ENCODE data around the gene CDCA4.

CDCA4 gene

DNA sequence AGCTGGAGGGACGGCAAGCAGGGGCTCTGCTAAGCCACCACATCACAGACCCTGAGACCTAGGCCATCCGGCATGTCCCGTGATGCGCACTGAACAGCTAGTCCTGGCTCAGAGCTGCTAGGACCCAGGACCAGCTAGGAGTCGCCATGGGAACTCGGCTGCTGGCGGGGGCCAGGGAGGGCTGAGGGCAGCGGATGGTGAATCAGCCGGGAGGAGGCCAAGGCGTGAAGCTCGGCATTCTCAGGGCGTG lies 47.8 kb downstream of the CDCA4 start:
- no peak overlapping the region for H3K4me3 ChIP-seq (ENCODE audit: low read depth, low read length)
- no peak for DNase-seq (ENCODE audit: low read depth)
- TF ChIP-seq, protein P1, sequence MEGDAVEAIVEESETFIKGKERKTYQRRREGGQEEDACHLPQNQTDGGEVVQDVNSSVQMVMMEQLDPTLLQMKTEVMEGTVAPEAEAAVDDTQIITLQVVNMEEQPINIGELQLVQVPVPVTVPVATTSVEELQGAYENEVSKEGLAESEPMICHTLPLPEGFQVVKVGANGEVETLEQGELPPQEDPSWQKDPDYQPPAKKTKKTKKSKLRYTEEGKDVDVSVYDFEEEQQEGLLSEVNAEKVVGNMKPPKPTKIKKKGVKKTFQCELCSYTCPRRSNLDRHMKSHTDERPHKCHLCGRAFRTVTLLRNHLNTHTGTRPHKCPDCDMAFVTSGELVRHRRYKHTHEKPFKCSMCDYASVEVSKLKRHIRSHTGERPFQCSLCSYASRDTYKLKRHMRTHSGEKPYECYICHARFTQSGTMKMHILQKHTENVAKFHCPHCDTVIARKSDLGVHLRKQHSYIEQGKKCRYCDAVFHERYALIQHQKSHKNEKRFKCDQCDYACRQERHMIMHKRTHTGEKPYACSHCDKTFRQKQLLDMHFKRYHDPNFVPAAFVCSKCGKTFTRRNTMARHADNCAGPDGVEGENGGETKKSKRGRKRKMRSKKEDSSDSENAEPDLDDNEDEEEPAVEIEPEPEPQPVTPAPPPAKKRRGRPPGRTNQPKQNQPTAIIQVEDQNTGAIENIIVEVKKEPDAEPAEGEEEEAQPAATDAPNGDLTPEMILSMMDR (IDR thresholded peaks at IDR 0.05; ENCODE audit: insufficient read depth, low read depth, low read length, missing control alignments), result no peak

DNA sequence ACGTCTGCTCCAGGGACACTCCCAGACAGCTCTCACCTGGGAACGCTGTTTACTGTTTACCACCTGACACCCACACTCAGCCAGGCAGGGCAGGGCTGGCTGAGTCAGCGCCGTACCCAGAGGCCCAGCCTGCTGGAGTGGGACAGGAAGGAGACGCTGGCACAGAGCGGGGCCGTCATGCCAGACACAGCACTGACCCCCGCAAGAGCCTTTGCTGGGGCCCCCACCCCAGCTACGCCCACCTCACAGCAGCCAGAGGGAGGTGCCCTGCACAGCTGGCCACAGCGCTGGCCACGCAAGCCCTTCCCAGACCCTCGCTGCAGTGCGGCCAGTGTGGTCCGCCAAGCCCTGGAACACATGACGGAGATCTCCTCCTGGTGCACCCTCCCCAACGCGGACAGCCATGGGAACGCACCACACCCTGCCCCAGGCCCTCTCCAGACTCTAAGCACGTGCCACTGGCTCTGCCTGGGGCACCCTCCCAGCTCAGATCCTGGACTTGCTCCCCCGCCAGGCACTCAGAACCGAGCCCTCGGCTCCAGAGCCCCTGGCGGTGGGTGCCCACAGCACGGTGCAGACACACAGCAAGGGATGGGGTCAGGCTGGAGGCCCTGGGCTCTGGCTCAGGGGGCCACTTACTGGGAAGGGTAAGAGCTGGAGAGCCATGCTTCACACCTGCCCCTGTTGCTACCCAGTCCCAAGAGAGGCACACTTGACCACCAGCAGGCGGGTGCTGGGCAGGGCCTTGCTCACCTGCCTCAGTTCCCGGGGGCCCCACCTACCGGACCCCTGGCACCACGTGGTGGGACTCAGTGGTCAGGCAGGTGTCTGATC lies 48.4 kb downstream of the CDCA4 start:
- TF ChIP-seq, protein P1 (IDR thresholded peaks at IDR 0.05; ENCODE audit: insufficient read depth, low read depth, low read length, missing control alignments), result no peak
- no peak for DNase-seq (ENCODE audit: low read depth)
- H3K4me3 ChIP-seq (ENCODE audit: low read depth, low read length), result no peak overlapping the region

DNA sequence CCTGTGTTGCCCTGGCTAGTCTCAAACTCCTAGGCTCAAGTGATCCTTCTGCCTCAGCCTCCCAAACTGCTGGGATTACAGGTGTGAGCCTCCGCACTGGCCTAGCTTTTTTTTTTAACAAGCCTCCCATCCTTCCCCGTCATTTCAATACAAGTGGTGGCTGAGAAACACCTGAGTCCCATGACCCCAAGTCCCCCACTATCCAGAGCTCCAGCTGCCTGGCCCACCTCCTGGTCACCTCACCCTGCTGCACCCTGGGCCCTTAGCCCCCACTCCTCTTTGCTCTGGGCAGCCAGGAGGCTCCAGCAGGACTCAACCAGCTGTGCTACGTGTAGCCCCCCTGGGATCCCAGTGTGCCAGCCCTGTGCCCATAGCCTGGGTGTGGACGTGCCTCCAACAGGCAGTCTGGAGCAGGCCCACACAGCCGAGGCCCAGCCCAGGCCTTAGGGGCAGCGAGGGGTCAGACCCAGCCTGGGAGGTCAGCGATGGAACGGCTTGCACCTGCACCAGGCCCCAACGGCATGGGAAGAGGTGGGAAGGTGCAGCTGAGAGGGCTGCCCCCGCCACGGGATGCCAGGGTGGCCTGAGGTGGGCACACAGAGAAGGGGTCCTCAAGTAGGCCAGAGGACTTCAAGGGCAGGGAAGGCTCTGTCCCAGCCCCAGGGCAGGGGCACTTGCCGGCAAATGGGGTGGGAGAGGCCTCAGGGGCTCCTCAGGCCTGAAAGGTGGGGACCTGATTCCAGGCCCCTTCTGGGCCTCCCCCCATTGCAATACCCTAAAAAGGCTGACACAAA lies 49.2 kb downstream of the CDCA4 start:
- TF ChIP-seq, protein P1 (IDR thresholded peaks at IDR 0.05; ENCODE audit: insufficient read depth, low read depth, low read length, missing control alignments), result no peak
- no peak overlapping the region for H3K4me3 ChIP-seq (ENCODE audit: low read depth, low read length)
- DNase-seq (ENCODE audit: low read depth), result no peak

DNA sequence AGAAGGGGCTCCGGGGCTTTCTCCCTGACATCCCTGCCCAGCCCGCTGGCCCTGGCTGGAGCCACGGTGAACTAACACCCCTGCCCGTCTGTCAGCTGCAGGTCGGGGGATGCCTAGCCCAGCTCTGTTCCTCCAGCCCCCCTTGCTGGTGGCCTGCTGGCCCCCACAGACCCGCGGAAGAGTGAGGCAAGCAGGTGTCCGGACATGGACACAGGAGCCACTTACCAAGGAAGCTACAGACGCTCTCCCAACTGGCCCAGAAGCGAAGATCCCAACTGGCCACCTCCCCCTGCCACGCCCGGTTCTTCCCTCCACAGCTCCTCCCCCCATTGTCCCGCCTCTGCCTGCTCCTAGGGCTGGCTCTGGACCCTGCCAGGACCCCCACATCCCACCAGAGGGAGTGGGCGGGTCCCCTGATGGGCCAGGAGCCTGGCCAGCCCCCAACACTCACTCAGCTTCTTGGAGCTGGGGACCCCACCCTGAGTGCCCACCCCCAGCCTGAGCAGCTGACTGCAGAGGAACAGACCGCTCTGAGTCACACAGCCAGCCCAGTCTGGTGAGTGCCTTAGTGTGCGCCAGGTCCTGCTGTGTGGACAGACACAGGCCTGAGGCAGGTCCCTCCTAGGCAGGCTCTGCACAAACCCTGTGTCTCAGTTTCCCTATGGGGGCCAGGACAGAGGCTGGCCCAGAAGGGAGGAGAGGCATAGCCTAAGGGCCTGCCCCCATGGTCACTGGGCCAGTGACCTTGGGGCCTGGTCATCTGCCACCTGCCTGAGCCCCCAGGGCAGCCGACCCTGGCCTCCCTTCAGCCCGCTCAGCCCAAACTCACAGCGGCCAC lies 50.4 kb downstream of the CDCA4 start:
- DNase-seq (ENCODE audit: low read depth), result no peak
- H3K4me3 ChIP-seq (ENCODE audit: low read depth, low read length), result no peak overlapping the region
- TF ChIP-seq, protein P1 (IDR thresholded peaks at IDR 0.05; ENCODE audit: insufficient read depth, low read depth, low read length, missing control alignments), result no peak

DNA sequence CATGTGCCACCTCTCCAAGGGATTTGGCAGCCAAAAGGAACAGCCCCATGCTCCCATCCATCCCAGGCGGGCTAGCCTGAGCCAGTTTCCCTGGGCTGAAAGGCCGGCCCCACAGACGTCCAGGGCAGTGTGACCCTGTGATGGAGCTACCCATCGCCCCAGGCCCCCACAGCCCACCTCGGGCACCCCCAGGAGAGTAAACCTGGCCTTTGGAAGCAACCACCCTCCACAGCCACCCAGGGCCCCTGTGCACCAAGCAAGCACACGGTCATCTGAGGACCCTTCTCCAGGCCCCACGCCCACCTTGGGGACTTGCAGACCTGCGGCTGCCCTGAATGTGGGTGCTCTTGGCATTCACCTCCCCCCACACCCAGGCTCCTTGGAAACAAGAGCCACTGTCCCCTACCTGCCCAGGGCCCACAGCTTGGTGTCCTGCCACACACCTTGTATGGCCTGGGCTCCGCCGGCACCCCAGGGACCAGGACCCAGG lies 51.1 kb downstream of the CDCA4 start:
- TF ChIP-seq, protein P1 (IDR thresholded peaks at IDR 0.05; ENCODE audit: insufficient read depth, low read depth, low read length, missing control alignments), result no peak
- H3K4me3 ChIP-seq (ENCODE audit: low read depth, low read length), result no peak overlapping the region
- no peak for DNase-seq (ENCODE audit: low read depth)

DNA sequence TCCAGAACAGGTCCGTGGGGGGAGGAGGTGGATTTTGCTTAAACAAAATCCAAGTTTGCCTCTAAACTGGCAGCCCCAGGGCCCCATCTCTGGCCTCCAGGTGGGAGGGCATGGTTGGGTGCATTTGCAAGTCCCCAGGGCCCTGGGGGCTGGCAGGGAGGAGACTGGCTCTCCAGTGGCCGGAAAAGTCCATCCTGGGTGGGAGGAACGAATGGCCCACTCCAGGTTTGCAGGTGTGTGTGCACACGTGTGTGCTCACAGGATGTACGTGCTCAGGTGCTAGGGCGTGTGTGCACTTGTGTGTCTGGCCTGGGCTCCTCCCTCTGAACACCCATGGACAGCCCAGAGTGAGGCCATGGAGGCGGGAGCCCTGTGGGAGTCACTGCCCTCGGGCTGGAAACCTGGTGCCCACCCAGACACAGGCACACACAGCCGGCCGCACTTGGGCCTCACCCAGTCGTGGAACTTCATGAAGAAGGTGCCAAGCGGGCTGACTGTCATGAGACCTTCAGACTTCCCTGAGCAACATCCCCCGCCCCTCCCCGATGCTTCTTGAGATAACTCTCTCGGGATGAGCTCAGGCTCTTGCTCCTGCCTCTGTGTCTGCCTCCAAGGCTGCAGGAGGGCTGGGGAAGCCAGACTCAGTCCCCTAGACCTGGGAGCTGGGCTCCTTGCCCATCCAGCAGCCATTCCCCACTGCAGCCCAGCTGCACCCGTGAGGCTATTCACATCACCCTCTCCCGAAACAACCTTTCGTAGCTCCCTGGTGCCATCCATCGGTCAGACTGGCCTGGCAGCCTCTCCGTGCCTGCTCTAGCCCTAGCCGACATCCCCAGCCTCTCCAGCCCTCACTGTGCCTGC lies 52.1 kb downstream of the CDCA4 start:
- TF ChIP-seq, protein P1 (IDR thresholded peaks at IDR 0.05; ENCODE audit: insufficient read depth, low read depth, low read length, missing control alignments), result no peak
- no peak overlapping the region for H3K4me3 ChIP-seq (ENCODE audit: low read depth, low read length)
- DNase-seq (ENCODE audit: low read depth), result no peak

All from GM12865 (cell line).